T47D (cell line): Measurements from ENCODE around the gene SLC38A10.

ENCODE experiments used
- DNase-seq, 2 experiments: peaks; one replicate each; pipeline versions ENCODE4 v3.0.0 to v3.0.0-alpha.2; 2011 to 2012; ENCODE audit warnings: low read depth in 1 of 2, low spot score in 1 of 2
- JUND ChIP-seq: IDR thresholded peaks from 2 replicates; pipeline ENCODE4 v1.6.1; 2012; ENCODE audit warnings: low read depth
- in situ Hi-C: cut with HindIII; loops from 2 replicates; pipeline ENCODE4 v1.10.0; 2016; ENCODE audit warnings: low sequenced_read_pairs, low pct_unique_long_range_greater_than_20kb

SLC38A10 gene

DNA sequence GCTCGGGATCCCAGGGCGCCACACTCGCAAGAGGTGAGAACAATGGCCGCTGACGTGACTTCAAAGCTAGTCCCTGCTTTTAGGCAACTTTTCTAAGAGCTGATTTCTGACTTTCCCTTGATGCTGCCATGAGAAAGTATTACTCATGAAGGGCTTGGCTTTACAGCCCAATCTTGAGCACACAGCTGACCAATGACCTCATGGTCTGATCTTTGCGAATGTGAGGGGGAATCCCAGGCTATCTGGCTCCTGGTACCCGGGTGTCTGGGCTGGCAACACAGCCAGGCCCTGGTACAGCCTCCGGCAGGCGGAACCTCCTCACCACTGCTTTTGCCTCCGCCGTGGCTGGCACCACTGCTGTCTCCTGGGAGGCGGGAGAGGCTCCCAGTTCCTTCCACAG lies 38.5 kb downstream of the SLC38A10 start:
- TF ChIP-seq JUND: no peak
- DNase-seq: no peak
- in situ Hi-C loops: no loop called here

DNA sequence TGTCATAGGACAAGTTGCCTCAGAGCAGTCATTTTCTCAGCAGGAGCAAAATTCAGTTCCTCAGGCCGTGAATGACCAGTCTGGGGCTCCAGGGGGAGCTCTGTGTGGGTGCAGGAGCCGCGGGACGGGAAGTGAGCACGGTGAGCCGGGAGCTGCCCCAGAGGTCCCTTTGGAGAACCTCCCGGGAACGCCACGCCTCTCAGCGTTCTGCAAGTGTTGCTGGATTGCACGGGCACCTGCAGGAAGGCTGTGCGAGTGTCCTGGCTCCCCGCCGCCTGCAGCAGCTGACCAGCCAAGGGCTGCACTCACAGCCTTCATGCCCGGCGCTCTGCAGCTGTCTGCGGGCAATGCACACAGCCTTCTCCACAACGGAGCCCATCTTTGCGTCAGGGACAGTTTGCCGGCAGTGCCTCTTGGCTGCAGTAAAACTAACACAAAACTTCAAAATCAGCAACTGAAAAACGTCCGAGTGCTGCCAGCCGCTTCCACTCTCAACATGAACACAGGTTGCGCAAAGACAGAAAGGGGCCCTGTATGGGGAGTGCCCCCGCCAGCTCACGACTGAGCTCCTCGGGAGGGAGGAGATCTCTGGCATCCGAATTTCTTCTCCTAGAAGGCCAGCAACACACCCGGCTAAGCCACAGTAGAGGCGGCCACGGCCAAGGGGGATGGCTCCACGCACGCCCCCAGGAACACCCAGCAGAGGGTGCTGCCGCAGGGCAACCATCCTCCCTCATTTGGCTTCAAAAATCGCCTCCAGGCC lies 40.0 kb downstream of the SLC38A10 start:
- in situ Hi-C loops: no loop called here
- TF ChIP-seq JUND: no peak
- DNase-seq: peak in 1 of 2 experiments; percentile 54

DNA sequence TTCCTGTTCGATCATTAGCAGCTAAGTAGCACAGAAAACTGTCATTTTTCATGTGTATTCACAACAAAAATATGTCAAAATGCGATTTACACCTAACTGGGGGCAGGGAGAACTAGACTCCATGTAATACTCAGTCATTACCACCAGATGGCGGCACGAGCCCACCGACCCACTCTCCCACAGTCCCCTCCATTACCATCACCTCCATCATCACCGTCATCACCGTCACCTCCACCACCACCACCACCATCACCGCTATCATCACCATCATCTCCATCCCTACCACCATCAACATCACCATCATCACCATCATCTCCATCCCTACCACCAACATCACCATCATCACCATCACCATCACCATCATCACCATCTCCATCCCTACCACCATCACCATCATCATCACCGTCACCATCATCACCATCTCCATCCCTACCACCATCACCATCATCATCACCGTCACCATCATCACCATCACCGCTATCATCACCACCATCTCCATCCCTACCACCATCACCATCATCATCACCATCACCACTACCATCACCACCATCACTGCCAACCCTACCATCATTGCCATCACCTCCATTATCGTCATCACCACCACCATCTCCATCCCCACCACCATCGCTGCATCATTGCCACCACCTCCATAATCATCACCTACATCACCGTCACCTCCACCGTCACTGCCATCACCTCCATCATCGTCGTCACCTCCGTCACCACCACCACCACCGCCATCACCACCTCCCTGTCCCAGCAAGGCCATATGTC lies 41.6 kb downstream of the SLC38A10 start:
- peak; percentile 42 to 73 for DNase-seq
- TF ChIP-seq JUND: no peak
- in situ Hi-C loops: no loop called here

DNA sequence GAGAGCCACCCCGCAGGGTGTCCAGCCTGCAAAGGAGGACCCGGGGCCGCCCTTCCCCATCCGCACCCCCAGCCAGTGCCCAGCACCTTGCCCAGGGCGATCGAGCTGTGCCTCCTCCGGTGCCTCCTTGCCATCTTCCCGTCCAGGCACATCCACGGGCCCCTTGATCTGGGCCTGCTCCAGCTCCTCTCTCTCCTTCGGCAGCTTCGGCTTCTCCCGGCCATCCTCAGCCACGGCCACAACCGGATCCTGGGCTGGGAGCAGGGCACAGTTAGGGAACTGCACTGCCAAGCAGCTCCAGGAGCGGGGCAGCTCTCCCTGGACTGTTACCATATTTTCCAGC lies 42.1 kb downstream of the SLC38A10 start:
- DNase-seq: no peak
- in situ Hi-C loops: no loop called here
- no peak for TF ChIP-seq JUND

DNA sequence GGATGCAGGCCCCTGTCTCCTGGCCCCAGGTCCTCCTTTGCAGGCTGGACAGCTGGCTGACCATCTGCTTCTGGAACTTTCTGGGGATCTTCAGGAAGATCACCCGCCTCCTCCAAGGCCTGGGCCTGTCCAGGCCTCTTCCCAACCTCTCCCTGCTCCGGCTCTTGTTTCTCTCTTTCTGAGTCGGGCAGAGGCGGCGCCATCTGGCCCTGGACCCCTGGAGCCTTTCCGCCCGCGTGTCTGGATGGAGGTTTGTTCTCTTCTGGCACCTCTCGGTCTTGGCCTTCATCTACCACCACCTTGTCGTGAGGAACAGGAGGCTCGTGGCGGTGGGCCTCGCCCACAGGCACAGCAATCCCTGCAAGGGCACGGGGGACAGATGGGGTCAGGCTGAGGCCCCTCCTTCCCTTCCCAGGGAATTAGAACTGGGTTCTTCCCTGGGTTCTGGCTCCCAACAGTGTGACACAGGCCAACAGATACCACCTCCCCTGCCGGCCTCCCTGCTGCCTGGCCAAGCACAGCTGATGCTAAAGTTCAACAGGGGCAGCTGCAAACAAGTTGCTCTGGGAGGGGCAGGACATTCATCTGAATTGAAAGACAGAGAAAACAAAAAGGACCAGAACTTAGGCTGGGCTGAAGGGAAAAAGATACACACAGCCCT lies 42.7 kb downstream of the SLC38A10 start:
- no peak for DNase-seq
- in situ Hi-C loops: no loop called here
- no peak for TF ChIP-seq JUND

DNA sequence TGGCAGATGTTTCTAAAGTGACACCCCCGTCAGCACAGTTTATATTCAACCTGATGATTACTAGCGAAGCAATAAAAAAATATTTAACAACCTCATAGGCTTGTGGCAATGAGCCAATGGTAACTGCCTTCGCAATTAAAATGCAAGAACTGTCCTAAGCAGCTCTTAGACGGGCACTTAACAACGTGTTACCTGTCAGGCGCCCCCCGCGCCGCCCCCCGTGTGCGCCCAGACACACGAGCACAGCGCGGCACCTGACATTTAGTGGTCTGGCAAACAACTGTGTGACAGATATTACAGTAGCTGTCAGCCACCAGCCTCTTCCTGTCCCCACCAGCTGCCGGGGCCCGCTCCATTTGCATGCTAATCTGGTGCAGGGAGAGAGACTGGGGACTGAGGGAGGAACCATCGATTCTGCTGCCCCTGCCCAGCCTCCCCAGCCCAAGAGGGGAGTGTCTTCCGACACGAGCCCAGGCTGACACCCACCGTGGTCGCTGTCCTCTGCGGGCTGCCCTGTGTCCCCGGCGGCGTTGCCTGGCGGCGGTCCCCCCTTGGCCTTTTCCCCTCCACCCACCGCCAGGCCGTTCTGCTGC lies 43.3 kb downstream of the SLC38A10 start:
- in situ Hi-C loops: no loop called here
- DNase-seq: no peak

DNA sequence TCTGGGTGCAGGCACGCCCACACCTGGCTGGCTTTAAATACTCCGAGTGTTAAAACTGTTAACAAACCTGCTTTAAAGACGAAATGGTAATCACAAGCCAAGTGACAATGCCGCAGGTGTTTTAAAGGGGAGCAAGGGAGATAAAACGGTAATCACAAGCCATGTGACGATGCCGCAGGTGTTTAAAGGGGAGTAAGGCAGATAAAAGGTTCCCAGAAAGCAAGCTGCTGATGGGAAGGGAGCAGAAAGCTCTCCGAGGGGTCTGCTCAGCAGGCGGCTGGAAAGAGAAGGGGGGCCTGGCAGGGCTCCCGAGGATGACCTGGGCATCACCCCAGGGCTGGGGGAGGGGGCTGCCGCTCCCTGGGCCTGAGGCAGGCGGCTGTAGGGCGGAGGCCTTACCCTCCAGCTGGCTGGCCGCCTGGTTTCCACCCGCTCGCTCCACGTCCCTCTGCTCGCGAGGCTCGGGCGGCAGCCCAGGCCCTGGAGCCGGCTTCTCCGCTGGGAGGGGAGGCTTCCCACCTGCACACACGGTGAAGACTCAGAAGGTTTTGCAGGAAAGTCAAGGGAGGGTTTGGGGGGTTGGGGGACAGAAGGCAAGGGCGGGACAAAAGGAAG lies 43.9 kb downstream of the SLC38A10 start:
- TF ChIP-seq JUND: no peak
- DNase-seq: no peak
- in situ Hi-C loops: no loop called here

More for the DNA sequence above, 43.3 kb downstream of the SLC38A10 start:
- no peak for TF ChIP-seq JUND

DNA sequence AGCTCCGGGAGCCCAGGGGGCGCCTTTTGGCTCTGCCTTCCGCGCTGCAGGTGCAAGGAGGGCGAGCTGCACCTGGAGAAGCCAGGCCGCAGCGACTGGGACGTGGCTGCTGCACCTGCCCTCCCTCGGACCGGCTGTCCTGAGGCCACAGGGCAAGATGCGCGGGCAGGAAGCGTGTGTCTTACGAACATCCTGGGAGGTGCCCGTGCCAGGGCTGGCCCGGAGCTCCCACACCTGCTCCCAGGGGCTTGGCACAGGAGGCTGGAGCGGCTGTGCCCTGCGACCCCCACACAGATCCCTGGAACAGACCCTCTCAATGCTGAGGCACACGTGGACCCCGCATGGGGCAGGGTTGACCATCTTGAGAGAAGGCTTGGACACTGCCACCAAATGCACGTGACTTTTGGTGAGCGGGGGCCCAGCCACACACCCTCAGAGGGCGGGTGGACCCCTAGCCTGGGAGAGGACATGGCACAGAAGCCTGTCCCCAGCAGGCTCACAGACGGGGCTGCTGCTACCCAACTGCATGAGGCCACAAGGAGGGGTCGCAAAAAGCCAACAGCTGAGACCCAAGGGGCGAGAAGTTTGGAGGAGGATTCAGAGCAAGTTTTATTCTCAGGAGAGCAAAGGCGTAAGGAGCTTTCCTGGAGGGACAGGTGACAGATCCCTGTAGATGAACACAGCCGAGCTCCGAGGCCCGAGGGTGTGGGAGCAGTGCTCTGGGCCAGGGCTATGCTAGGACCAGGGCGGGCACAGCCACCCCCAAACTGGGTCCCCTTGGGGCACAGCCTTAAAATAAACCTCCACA lies 44.6 kb downstream of the SLC38A10 start:
- in situ Hi-C loops: no loop called here
- no peak for DNase-seq

DNA sequence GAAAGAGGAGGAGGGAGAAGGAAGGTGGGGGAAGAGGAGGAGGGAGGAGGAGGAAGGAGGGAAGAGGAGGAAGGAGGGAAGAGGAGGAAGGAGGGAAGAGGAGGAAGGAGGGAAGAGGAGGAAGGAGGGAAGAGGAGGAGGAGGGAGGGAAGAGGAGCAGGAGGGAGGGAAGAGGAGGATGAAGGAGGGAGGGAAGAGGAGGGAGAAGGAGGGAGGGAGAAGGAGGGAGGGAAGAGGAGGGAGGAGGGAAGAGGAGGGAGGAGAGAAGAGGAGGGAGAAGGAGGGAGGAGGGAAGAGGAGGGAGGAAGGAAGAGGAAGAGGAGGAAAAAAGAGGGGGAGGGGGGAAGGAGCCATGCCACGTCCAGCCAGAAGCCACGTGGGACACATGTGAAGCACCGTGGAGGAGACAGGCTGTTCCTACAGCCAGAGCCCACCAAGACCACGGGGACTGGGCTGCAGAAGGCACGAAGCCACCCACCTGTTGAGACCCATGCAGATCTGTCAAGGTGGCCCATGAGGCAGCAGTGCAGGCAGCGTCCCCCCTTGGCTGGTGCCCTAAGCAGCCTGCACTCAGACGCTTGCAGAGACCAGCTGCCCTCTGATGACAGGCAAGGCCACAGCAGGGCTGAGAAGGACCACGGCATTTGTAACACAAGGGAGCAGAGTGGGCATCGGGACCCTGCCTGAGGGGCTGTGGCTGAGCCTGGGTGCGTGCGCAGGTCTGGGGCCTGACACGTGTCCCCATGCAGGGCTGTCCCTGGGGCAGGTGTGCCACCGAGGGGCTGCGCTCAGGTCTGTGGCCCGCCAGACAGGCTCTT lies 45.7 kb downstream of the SLC38A10 start:
- peak in 1 of 2 experiments; percentile 42 for DNase-seq
- in situ Hi-C loops: no loop called here
- no peak for TF ChIP-seq JUND

More for the DNA sequence above, 44.6 kb downstream of the SLC38A10 start:
- no peak for TF ChIP-seq JUND

DNA sequence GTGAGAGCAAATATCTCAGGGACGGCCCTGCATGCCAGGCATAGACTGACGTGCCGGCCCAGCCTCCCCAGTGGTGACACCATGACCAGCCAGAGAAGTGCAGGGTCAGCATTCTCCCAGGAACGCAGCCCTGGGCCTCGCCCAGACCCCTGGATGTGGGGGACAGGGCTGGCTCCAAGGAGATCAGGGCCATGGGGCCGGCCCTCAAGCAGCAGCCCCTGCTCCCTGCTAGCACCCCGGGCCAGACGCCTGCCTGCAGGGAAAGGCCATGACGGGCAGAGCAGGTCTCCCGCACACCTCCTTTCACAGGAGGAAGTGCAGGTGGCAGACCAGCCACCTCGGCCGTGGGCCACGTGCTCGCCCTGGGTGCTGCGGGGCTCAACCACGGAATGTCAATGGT lies 46.5 kb downstream of the SLC38A10 start:
- no peak for DNase-seq
- no peak for TF ChIP-seq JUND
- in situ Hi-C loops: no loop called here
